Epithelial cell of proximal tubule (primary cell): ENCODE results near the gene GPR87. TPM values are rescaled to one million over a fixed set of nuclear protein-coding genes. Genes with fewer than 3 reads are reported as not detected.
A peak's percentile ranks its signal among the peaks of the same experiment; 100 is the strongest.

ENCODE experiments used
- DNase-seq: peaks from one replicate; pipeline ENCODE4 v3.0.0-alpha.2; 2011; ENCODE audit warnings: low read depth
- H3K4me3 ChIP-seq: 2 replicates; pipeline ENCODE4 v1.5.1; 2011; ENCODE audit warnings: low read depth, mild to moderate bottlenecking, low read length
- CTCF ChIP-seq: conservative IDR thresholded peaks from 2 replicates; pipeline ENCODE4 v1.5.1; 2012; ENCODE audit warnings: low read depth, mild to moderate bottlenecking, low read length
- total RNA-seq: library from RNA; depleted of rRNA; stranded (reverse); fragments of >200 nt; gene quantifications from 2 replicates; pipeline ENCODE4 v1.2.3, GENCODE V29; 2015

GPR87 gene
- total RNA-seq, 1 donor from 2014 or later = 12.0 TPM

GRCh38 chr3:151305060-151305774 is 11.4 kb downstream of the GPR87 start:
- DNase-seq = peak; percentile 98
- peak; percentile 39 for TF ChIP-seq CTCF
- H3K4me3 ChIP-seq = peak overlapping the region; percentile 21

GRCh38 chr3:151303751-151304150 is 12.9 kb downstream of the GPR87 start:
- DNase-seq = no peak
- TF ChIP-seq CTCF = no peak
- H3K4me3 ChIP-seq = no peak overlapping the region

GRCh38 chr3:151301787-151302186 is 14.8 kb downstream of the GPR87 start:
- DNase-seq = no peak
- no peak for TF ChIP-seq CTCF
- no peak overlapping the region for H3K4me3 ChIP-seq

- TF ChIP-seq CTCF = no peak
- no peak for DNase-seq
- H3K4me3 ChIP-seq = no peak overlapping the region
Measured at GRCh38 chr3:151300539-151300938, 16.1 kb downstream of the GPR87 start.

GRCh38 chr3:151299006-151299405 is 17.6 kb downstream of the GPR87 start:
- no peak overlapping the region for H3K4me3 ChIP-seq
- no peak for TF ChIP-seq CTCF
- no peak for DNase-seq

GRCh38 chr3:151297429-151297828 is 19.2 kb downstream of the GPR87 start:
- no peak for DNase-seq

More at GRCh38 chr3:151297429-151297828, 19.2 kb downstream of the GPR87 start:
- H3K4me3 ChIP-seq = no peak overlapping the region
- no peak for TF ChIP-seq CTCF
